ENCODE data around the gene SLC19A3. TPM values are rescaled to one million over a fixed set of nuclear protein-coding genes. Genes with fewer than 3 reads are reported as not detected.

Gene SLC19A3
- total RNA-seq, 1 experiment from 2014 or later = 2.3 TPM

DNA sequence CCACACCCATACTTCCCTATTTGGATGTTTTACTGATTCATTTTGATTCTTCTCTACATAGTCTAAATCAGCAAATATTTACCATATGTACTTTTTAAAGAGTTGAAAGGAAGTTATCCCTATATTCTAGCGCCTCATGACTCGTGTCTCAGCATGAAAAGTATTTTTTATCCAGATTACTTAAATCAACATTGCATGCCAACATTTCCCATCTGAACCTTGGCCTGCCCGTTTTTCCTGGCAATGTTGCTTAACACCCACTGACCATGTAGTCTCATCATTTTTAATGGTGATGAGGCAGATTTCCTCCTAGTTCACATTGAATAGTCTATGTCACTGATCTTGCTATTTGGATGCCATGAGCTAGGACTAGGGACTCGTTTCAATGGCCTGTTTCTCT, 64.4 kb downstream of the SLC19A3 start:
- Histone ChIP-seq H3K4ac (ENCODE audit: low read depth, low read length) (no peak overlapping the region), H2BK12ac (ENCODE audit: insufficient read length, low read depth, low read length) (no peak overlapping the region), H3K56ac (ENCODE audit: insufficient read length, low read depth, low read length) (no peak overlapping the region), H3K14ac (ENCODE audit: insufficient read depth, low read length) (no peak overlapping the region), H3T11ph (ENCODE audit: low read length) (no peak overlapping the region), H3K23me2 (ENCODE audit: insufficient read length, low read depth, low read length, poor library complexity, severe bottlenecking) (no peaks in the 10 kb centered on the region), H4K8ac (replicated peaks; ENCODE audit: insufficient read length, low read depth, low read length) (no peak overlapping the region), H2BK120ac (ENCODE audit: low read depth, low read length, poor library complexity, severe bottlenecking) (no peak overlapping the region), H3K79me2 (ENCODE audit: insufficient read depth, low read length) (no peaks in the 10 kb centered on the region), H3K23ac (ENCODE audit: insufficient read length, low read depth, low read length) (no peak overlapping the region), H2AFZ (ENCODE audit: low read length) (no peak overlapping the region), H3K4me2 (ENCODE audit: insufficient read depth, insufficient read length, low read length) (no peak overlapping the region), H3K27me3 (ENCODE audit: insufficient read depth, low read length) (no peaks in the 10 kb centered on the region), H3K79me1 (ENCODE audit: insufficient read depth, low read depth, low read length, poor library complexity, severe bottlenecking) (no peaks in the 10 kb centered on the region), H2BK15ac (ENCODE audit: low read depth, low read length) (no peak overlapping the region), H4K5ac (ENCODE audit: insufficient read length, low read depth, low read length) (no peak overlapping the region), H3K27ac (ENCODE audit: insufficient read length, low read depth, low read length) (no peak overlapping the region), H3K4me1 (ENCODE audit: insufficient read depth, low read length) (no peaks in the 10 kb centered on the region), H4K91ac (ENCODE audit: insufficient read length, low read depth, low read length) (no peak overlapping the region), H2BK20ac (ENCODE audit: low read depth, low read length, poor library complexity, severe bottlenecking) (no peak overlapping the region), H2AK5ac (ENCODE audit: insufficient read length, low read length) (no peak overlapping the region), H3K9me3 (ENCODE audit: control insufficient read depth, low read depth, low read length) (no peaks in the 10 kb centered on the region), H3K18ac (ENCODE audit: insufficient read length, low read depth, low read length) (no peak overlapping the region), H4K20me1 (ENCODE audit: control insufficient read depth, insufficient read depth, insufficient read length) (no peaks in the 10 kb centered on the region), H3K9ac (ENCODE audit: extremely low read depth, insufficient read length, low read length) (no peak overlapping the region), H2BK5ac (ENCODE audit: insufficient read length, low read length) (no peak overlapping the region)
- TF ChIP-seq, protein P1, sequence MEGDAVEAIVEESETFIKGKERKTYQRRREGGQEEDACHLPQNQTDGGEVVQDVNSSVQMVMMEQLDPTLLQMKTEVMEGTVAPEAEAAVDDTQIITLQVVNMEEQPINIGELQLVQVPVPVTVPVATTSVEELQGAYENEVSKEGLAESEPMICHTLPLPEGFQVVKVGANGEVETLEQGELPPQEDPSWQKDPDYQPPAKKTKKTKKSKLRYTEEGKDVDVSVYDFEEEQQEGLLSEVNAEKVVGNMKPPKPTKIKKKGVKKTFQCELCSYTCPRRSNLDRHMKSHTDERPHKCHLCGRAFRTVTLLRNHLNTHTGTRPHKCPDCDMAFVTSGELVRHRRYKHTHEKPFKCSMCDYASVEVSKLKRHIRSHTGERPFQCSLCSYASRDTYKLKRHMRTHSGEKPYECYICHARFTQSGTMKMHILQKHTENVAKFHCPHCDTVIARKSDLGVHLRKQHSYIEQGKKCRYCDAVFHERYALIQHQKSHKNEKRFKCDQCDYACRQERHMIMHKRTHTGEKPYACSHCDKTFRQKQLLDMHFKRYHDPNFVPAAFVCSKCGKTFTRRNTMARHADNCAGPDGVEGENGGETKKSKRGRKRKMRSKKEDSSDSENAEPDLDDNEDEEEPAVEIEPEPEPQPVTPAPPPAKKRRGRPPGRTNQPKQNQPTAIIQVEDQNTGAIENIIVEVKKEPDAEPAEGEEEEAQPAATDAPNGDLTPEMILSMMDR (conservative IDR thresholded peaks at IDR 0.05) = no peak
- WGBS (ENCODE audit: extremely low coverage, insufficient read length, low lambda C conversion rate) = no CpG with 5 or more reads among the region's 4 CpGs
- Mint-ChIP-seq H3K4me3 (no peak overlapping the region), H3K4me1 (no peaks in the 10 kb centered on the region; a peak in 1 of 4 replicates), H3K27me3 (ENCODE audit: low read depth) (no peaks in the 10 kb centered on the region), H3K27ac (no peak overlapping the region), H3K36me3 (ENCODE audit: insufficient read depth in 1 of 3, low read depth in 3 of 3) (no peaks in the 10 kb centered on the region), H3K9me3 (no peaks in the 10 kb centered on the region)
- DNase-seq = no peak

Data from H9 (cell line).